Kidney tubule cell (primary cell): ENCODE measurements around the gene PDZRN3.

Experiments
- DNase-seq: peaks from one replicate; pipeline ENCODE4 v3.0.0-alpha.2; 2018; ENCODE audit warnings: low spot score

Gene PDZRN3

DNA sequence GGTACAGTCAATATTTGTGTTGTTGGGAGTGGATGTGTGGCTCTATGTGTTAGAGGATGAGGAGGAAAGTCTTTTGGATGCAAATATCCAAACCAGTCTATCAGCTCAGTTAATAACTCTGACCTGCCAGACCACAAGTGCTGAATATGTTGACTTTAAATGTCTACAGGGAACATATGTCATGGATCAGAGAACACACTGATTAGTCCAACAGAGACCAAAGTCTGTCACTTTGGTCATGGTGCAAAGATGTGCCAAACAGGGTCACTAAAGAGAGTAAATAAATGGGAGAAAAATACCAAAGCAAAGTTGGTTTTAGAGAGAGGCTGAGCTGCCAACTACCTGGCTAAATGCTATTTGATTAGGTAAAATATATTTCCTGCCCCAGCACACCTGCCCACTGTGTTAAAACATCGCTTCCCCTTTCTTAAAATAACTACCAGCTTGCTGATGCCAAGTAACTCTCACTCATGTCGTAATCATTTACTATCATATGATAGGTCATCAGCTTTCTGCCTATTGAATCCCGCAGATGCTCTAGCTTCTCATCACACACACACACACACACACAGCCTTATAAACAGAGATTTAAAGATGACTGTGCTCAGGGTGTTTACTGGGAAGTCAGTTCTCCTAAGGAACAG, 173.3 kb downstream of the PDZRN3 start:
- peak; percentile 16 for DNase-seq

GRCh38 chr3:73449774-73450173, 175.0 kb downstream of the PDZRN3 start:
- DNase-seq, result no peak

GRCh38 chr3:73448761-73449301, 175.9 kb downstream of the PDZRN3 start:
- peak; percentile 45 for DNase-seq

GRCh38 chr3:73448041-73448440, 176.7 kb downstream of the PDZRN3 start:
- DNase-seq, result peak; percentile 9

DNA sequence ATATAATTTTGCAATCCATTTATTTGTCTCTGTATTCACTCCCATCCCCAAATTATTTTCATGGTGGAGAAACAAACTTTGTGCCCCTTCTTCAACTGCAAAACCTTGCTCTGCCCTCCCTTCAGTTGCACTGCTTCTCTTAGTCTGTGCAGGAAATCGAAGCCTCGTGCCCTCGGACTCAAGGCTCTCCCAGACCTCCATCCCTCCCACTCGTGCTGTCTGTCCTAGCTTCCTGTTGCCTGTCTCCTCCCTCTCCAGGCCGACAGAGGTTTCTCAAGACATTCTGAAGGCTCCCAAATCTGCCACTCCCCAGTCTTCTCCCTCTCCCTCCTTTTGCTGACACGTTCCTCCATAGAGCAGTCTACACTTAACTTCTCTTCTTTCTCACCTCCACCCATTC, 177.6 kb downstream of the PDZRN3 start:
- DNase-seq, result no peak

DNA sequence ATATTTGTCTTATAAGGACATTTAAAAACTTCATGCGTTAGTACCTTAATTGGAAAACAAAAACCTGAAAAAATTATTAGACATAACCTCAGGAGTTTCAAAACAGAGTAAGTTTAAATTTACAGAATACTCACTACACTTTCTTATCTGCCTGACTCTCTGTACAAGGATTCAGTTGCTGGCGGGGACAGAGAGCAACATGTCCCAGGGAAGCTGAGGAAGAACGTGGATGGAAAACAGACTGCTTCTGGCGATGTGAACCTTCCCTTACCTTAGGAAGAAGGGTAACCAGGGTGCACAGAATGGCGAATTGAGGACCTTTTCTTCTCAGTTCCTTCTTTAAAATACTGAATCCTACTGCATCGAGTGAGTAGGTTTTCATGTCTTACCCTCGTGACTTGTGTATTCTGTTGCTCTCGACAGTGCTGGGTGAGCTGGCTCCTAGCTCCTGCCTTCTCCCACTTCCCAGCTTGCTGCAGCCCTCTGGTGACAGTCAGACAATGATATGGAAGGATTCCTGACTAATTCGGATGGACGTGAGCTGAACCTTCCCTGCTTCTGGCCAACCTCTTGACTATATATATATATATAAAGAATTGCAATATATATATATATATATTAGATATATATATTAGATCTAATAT, 178.2 kb downstream of the PDZRN3 start:
- DNase-seq, result no peak

DNA sequence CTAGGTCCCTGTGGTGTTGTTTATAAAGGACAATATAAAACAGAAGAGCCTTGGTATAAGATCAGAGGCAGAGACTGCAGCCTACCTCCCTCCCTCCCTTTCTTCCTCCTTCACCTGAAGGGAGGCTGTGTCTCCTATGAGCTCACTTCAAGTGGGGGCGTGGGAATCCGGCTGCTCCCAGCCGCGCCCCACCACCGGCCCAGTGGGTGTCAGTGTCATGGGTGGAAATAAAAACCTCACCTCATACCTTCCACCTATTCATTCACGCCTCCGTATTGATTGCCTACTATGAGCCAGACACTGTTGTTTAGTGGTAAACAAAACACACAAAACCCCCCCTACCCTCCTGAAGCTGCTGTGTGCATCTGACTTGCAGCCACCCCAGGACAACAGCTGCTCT, 181.9 kb downstream of the PDZRN3 start:
- no peak for DNase-seq

- no peak for DNase-seq
Measured at GRCh38 chr3:73442152-73442551, 182.6 kb downstream of the PDZRN3 start.

GRCh38 chr3:73437828-73438227, 186.9 kb downstream of the PDZRN3 start:
- no peak for DNase-seq

- DNase-seq, result no peak
Measured at GRCh38 chr3:73435055-73435454, 189.7 kb downstream of the PDZRN3 start.

DNA sequence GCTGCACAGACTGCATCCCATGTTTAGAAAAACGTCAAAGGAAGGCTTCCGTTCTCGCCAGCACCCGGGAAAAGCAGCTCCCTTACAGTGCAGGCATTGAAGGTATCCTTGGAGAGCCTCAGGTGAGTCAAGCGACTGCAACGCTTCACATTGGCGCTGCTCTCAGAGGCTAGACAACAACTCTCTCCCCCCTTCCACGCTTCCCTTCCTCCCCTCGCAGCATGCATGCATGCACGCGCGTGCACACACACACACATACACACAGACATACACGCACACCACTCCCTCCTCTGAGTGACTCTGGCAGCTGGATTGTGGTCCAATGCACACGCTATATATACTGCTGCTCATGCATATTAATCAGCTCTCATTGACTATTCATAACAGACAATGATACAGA, 191.1 kb downstream of the PDZRN3 start:
- peak; percentile 53 for DNase-seq

DNA sequence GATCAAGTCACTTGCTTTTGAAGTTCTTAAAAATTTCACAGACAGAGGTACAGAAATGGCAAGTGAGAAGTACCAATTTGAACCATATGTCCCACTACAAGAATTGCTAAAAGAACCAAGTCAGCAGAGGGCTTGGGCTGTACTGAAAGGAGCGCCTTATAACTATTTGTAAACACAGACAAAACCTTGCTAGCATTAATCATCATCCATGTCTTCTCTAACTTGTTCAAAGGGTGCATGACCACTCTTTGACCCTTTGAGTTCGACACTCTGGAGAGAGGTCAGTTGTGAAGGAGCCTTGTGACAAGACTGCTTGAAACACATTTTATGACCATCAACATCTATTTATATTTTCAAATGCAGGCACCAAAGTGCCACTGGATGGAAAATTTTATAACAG, 191.7 kb downstream of the PDZRN3 start:
- DNase-seq, result no peak

DNA sequence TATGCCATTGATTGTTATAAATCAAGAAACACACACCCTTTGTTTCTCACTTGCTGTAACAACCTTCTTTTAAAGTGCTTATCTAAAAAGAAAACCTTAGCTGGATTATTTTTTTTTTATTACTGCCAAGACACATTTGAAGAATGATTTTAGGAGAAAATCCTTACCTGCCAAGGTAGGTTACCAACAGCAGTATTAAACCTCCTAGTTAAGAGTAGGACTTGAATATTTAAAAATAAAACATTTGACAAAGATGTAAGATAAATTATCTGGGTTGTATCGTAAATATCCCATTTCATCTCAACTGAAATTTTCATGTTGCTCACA, 192.1 kb downstream of the PDZRN3 start:
- no peak for DNase-seq

DNA sequence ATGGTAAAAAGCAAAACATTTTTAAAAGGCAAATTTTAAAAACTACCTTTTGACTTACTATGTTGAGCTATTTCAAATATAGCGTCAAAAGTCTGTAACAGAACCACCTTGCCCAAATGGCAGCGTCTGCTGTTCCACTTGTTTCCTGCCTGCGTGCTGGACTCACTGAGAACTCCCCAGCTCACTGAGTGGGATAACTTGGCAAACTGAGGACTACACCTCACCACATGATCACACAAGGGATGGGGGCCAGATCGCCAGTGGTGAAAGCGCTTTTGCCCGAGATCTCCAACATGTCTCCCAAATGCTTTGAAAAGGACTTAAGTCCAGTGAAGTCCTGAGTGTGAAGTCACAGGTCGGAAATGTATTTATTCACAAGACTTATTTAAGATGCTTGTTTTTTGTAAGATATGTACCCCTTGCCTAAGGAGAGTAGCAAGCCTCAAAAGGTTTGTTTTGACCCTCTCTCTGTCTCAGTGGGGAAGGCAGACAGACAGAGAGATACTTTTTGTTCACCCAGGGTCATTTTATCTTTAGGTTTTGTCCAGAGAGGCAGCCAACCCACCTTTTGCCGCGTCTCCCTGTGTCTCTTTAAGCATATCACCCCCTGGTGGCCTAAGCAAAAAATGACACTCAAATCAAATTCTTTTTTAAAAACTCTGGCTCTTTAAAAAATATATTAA, 192.6 kb downstream of the PDZRN3 start:
- peak; percentile 57 for DNase-seq

- DNase-seq, result no peak
Measured at GRCh38 chr3:73431183-73431900, 193.4 kb downstream of the PDZRN3 start.

DNA sequence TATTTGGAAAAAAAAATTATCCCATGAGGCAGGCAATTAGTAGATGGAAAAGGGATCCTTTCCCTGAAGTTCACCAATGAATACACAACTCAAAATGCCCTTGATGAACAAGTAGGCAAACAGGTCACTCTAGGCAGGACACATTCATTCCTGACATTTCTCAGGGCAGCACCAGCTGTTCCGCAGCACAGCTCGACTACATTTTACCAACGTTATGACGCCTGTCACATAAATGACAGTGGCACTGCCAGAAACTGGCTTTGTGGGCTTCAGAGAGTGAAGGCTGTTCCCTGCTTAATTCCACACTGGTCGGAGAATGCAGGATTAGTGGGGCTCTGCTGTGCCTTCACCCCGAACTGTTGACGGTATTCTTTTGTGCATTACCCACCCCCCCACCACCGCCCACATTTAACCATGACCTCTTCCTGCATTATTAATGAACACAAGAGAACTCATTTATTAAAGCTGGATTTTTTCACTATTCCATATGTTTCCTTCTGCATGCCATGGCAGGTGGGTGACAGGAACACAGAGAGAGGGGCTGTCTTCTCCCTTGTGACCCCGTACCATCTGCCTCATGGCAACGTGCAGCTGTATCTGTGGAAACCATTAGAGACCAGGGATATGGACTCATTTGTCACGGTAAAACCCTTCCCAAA, 197.6 kb downstream of the PDZRN3 start:
- no peak for DNase-seq

DNA sequence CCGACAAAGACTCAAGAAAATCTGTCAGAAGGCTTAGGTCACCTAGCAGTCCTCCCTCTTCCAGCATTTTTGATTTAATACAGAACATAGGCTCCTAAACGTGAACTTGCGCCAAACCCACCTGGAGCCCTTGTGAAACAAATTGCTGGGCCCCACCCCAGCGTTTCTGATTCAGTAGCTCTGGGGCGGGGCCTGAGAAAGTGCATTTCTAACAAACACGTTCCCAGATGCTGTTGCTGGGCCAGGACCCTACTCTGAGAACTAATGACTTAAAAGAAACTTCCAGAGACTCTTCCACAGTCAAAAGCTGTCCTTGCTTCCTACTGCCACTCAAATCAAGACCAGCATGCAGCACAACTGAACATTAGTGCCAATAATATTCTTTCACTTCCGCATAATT, 198.1 kb downstream of the PDZRN3 start:
- no peak for DNase-seq

GRCh38 chr3:73423116-73423515, 201.6 kb downstream of the PDZRN3 start:
- DNase-seq, result no peak

GRCh38 chr3:73422571-73422970, 202.2 kb downstream of the PDZRN3 start:
- DNase-seq, result no peak

DNA sequence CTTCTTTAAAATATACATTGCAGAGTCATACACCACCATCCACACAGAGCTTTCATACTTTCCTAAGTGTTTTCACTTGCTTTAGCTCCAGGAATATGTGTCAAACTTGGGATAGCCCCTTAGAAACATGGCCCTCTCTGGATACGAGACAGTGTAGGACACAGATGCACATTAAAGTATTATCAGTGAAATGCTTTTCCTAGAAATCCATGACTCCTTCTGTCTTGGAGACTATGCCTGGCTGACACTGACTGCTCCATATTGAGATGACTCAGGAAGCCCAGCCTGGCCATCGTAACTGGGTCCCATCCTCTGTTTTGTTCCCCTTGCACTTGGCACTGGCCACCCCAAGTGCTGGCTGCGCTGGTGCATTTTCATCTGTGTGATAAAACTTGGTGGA, 204.8 kb downstream of the PDZRN3 start:
- no peak for DNase-seq

DNA sequence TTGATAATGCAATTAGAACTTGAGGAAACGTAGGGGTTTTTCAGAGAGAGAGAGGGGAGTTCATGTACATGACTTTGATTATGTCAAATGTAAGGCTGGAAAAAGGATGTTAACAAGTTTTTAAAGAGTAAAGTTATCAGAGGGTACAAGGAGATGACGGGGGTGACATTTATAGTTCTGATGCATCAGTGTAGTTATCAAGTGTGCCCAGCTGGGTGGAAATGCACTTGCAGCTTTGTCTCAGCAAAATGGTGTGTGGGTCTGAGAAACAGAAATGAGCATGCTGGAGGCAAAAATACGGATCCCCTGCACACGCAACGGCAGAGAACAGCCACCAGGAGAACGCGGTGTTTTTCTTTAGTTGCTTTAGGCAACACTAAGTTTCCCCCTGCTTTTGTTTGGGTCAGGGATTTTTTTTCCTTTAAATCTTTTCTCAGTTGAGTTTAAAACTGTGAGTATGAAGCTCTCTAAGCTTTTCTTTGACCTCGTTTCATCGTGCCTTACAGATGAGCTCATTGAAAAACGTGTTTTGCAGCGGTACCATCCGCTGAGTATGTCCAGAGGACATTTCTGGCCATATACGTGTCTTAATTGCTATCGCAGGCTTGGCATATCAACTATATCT, 205.4 kb downstream of the PDZRN3 start:
- peak; percentile 41 for DNase-seq

- DNase-seq, result peak; percentile 10
Measured at GRCh38 chr3:73418681-73419080, 206.1 kb downstream of the PDZRN3 start.
